ENCODE measurements around the gene FHL3.

GRCh38 chr1:37949524-37950152 is 55.7 kb downstream of the FHL3 start:
- TF ChIP-seq POLR2A (IDR thresholded peaks at IDR 0.05), result no peak
- TF ChIP-seq, protein P1, sequence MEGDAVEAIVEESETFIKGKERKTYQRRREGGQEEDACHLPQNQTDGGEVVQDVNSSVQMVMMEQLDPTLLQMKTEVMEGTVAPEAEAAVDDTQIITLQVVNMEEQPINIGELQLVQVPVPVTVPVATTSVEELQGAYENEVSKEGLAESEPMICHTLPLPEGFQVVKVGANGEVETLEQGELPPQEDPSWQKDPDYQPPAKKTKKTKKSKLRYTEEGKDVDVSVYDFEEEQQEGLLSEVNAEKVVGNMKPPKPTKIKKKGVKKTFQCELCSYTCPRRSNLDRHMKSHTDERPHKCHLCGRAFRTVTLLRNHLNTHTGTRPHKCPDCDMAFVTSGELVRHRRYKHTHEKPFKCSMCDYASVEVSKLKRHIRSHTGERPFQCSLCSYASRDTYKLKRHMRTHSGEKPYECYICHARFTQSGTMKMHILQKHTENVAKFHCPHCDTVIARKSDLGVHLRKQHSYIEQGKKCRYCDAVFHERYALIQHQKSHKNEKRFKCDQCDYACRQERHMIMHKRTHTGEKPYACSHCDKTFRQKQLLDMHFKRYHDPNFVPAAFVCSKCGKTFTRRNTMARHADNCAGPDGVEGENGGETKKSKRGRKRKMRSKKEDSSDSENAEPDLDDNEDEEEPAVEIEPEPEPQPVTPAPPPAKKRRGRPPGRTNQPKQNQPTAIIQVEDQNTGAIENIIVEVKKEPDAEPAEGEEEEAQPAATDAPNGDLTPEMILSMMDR (IDR thresholded peaks at IDR 0.05), result no peak

All from esophagus squamous epithelium (tissue), 4 donors.